ENCODE results near the gene GDPD4. TPM values are rescaled to one million over a fixed set of nuclear protein-coding genes. Genes with fewer than 3 reads are reported as not detected.

The GDPD4 gene
- total RNA-seq, 1 experiment from 2014 or later = not detected

DNA sequence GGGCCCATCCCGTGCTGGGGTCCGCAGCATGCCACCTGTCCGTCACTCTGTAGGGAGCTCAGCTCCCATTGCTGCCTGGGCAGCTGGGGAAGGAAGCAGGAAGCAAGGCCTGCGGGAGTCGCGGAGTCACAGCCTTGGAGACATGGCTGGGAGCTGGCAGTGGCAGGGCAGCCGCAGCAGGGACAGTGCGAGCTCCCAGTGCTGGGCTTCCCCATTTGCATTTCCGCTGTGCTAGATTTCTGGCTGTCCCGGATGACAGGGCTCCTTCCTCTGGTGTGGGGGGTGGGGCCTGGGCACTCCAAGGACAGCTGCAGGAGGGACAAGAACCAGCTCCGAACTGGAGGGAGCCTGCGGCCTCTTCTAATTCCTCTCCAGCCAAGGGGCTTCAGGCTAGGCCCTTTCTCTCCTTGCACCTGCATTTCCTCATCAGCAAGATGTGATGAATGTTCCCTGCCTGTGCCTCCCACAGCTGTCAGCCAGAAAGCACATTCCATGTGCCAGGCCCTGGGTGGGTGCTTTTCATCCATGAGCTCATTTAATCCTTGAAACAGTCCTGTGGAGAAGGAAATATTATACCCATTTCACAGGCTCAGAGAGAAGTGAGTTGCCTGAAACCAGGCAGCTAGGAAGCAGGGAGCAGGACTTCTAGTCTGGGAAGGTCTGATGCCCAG, 125.5 kb downstream of the GDPD4 start:
- no peak for DNase-seq (ENCODE audit: low spot score)

DNA sequence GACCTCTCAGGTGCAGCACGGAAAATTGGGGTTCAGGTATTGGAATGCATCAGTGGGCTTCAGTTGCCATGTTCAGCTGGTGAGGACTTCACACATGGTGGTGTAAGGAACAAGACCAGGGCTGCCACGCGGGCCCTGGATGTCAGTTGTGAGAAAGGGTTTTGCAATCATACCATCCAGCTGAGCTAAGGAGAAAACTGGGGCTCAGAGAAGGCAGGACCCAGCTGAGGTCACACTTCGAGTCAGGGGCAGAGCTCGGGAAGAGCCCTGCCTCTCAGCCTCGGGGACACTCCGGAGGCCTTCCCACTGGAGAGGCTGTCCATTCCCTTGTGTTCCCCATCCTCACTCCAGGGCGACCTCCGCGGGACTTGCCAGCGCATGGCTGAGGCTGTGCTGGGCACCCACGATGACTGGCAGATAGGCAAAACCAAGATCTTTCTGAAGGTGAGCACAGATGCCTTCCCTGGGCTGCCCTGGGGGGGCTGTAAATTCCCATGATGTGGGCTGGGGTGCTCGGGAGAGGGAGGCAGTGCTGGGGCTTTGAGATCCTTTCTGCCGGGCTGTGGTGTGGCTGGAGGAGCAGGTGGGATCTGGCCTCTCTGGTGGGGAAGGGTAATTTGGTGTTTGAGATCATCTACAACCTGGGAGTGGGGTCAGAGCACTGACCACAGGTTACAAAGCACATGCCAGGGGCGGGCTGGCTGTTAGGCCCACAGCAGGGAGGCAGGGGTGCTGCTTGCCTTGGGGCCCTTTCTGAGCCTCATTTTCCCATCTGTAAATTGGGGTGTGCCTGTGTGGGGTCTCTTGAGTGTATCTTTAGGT, 126.3 kb downstream of the GDPD4 start:
- DNase-seq (ENCODE audit: low spot score) = no peak

DNA sequence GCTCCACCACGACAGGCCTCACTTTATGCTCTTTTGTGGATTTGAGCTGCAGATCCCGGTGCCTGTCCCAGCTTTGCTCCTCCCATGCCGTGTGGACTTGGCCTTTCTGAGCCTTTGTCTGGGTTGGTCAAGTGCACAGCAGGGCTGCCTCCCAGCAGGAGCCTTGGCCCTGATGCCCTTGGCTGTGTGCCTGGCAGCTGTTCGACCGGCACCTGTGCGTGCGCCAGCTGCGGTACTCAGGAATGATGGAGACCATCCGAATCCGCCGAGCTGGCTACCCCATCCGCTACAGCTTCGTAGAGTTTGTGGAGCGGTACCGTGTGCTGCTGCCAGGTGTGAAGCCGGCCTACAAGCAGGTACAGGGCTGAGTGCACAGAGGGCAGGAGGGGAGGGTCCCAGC, 126.9 kb downstream of the GDPD4 start:
- no peak for DNase-seq (ENCODE audit: low spot score)

DNA sequence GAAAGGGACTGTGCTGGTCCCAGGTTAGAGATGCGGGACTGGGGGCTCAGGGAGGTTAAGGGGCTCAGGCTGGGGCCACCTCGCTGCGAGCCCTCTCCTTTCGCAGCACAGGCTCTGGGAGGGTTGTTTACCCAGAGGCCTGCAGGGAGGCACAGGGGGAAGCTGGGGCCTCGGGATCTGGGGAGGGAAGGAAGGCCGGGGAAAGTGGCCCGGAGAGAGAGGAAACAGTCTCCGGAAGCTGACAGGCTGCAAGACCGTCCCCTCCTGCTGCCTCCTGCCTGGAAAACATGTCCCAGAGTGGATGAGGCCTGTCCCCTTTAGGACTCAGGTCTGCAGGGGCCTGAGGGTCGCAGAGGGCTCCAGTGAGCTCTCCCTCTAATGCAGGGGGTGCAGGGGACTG, 128.0 kb downstream of the GDPD4 start:
- no peak for DNase-seq (ENCODE audit: low spot score)

DNA sequence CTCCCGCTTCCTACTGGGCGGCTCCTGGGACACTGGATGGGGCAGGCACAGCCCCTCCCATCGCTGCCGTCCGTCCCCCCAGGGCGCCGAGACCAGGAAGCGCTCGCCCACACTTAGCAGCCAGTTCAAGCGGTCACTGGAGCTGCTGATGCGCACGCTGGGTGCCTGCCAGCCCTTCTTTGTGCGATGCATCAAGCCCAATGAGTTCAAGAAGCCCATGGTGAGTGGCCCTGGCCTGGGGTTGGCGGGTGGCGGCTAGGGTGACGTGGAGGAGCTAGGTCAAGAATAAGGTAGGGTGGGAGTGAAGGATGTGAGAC, 128.9 kb downstream of the GDPD4 start:
- DNase-seq (ENCODE audit: low spot score) = no peak

DNA sequence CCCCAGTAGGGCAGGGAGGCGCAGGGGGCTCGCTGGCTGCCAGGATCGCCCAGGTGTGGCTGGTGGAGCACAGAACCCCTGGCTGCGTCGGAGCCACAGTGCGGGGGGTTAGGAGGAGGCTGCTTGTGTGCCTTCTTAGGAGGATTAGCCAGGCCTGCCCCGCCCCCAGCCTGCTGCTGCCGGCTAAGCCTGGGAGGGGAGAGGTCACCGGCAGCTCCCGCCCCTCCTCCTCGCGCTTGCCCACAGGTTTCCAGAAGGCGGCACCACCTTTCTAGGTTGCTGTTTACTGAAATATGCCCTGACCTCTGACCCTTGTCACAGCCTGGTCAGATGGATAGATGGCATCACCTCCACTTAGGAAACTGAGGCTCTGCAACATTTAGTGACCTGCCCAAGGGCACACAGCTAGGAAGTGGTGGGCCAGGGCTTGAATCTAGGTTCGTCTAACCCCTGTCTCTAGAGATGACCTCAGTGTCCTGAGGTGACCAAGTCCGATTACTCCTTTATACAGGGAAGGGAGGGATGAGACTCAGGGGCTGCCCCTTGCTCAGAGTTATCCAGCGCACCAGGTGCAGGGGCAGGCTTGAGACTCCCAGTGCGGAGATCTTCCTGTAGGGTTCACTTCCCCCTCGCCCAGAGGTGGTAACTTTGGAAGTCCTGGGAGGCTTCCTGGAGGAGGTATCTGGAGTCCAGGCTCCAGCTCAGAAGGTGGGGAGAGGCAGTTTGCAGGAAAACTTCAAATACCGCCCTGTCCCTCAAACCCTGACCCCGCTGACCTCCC, 129.4 kb downstream of the GDPD4 start:
- DNase-seq (ENCODE audit: low spot score) = no peak

DNA sequence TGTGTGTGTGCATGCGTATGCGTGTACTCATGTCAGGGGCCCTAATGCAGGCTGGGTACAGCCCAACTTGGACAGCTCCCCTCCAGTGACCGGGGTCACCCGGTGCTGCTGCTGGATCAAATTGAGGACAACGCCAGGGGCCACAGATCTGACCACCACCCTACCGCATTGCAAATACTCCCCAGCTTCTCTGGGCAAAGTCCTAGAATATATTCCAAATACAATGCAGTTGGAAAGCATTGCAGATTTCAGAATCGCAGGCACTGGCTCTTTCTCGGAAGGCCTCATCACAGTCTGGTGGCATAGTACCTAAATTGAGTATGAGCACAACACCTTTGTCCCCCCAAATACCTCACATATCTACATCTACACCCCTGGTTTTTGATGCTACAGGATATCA, 130.2 kb downstream of the GDPD4 start:
- DNase-seq (ENCODE audit: low spot score) = no peak

DNA sequence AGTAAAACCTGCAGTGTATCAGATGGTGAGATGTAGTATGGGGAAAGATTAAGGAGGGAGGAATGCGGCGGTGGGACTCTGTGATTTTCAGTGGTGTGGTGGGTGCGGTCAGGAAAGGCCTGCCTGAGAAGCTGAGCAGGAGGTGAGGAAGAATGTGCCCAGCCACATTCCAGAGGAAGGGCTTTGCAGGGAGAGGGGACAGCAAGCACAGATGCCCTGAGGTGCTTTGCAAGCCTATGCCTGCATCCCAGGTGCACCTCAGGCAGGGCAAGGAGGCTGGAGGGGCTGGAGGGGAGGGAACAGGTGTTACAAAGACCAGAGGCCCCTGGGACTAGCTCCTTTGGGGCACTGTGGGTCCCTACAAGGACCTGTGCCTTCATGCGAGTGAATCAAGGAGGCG, 131.4 kb downstream of the GDPD4 start:
- DNase-seq (ENCODE audit: low spot score) = no peak

DNA sequence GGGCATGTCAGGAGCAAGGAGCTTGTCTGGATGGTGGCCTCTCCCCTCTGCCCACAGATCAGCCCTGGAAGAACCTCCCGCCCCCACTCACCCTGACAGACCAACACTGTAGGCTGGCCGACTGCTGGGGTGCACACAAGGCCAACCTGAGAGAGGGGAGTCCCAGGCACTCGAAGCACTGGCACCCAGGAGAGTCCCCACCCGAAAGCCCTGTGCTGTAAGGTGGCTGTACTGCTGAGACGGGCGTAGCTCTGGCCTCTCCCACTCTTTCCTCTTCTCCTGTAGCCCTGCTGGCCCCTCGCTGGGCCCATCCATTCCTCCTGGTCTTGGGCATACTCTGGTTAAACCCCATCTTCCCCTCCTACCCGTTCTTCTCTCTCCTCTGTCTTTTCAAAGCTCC, 133.7 kb downstream of the GDPD4 start:
- no peak for DNase-seq (ENCODE audit: low spot score)

DNA sequence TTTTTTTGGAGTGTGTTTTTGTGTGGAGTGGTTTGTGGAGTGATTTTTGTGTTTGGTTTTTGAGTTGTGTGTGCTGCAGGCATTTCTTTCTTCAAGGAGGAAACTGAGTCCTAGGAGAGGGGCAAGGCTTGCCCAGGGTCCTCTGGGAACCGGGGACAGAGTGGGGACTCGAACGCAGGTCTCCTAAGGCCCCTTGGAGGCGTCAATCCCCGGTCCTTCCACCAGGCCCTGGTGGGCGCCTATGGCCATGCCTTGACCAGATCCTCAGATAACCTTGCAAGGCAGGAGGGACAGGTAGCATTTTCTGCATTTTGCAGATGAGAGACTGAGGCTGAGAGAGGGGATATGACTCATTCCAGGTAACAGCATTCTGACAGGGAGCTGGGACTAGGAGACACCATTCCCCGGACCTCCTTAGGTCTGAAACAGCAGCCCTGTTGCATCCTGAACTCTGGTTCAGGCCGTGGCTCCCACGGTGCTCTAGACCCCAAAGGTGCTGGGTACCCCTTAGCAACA, 134.3 kb downstream of the GDPD4 start:
- DNase-seq (ENCODE audit: low spot score) = no peak

Other genes with a start within 250 kb of the GDPD4 start
- gene CAPN5, start 234.7 kb downstream of the GDPD4 start, total RNA-seq (2014; rRNA removed; shearing (Covaris generic)) = 15.2 and 18.3 TPM in 2 replicates
- not detected in 2 replicates for gene OMP, start 198.8 kb downstream of the GDPD4 start, total RNA-seq (2014; rRNA removed; shearing (Covaris generic))
- gene MYO7A, start 173.4 kb downstream of the GDPD4 start, total RNA-seq (2014; rRNA removed; shearing (Covaris generic)) = 0.05 TPM in 1 of 2 replicates, not detected in the other
- 59.8 and 60.4 TPM in 2 replicates for gene PAK1, start 172.4 kb upstream of the GDPD4 start, total RNA-seq (2014; rRNA removed; shearing (Covaris generic))